Measurements from ENCODE around the gene TDRD9.
"Not testable (repeated sequence)": the region's sequence is repeated elsewhere in the genome, so short reads cannot be mapped to it uniquely, and the experiment has no call there.

The TDRD9 gene, protein sequence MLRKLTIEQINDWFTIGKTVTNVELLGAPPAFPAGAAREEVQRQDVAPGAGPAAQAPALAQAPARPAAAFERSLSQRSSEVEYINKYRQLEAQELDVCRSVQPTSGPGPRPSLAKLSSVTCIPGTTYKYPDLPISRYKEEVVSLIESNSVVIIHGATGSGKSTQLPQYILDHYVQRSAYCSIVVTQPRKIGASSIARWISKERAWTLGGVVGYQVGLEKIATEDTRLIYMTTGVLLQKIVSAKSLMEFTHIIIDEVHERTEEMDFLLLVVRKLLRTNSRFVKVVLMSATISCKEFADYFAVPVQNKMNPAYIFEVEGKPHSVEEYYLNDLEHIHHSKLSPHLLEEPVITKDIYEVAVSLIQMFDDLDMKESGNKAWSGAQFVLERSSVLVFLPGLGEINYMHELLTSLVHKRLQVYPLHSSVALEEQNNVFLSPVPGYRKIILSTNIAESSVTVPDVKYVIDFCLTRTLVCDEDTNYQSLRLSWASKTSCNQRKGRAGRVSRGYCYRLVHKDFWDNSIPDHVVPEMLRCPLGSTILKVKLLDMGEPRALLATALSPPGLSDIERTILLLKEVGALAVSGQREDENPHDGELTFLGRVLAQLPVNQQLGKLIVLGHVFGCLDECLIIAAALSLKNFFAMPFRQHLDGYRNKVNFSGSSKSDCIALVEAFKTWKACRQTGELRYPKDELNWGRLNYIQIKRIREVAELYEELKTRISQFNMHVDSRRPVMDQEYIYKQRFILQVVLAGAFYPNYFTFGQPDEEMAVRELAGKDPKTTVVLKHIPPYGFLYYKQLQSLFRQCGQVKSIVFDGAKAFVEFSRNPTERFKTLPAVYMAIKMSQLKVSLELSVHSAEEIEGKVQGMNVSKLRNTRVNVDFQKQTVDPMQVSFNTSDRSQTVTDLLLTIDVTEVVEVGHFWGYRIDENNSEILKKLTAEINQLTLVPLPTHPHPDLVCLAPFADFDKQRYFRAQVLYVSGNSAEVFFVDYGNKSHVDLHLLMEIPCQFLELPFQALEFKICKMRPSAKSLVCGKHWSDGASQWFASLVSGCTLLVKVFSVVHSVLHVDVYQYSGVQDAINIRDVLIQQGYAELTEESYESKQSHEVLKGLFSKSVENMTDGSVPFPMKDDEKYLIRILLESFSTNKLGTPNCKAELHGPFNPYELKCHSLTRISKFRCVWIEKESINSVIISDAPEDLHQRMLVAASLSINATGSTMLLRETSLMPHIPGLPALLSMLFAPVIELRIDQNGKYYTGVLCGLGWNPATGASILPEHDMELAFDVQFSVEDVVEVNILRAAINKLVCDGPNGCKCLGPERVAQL (N-terminal part only)

DNA sequence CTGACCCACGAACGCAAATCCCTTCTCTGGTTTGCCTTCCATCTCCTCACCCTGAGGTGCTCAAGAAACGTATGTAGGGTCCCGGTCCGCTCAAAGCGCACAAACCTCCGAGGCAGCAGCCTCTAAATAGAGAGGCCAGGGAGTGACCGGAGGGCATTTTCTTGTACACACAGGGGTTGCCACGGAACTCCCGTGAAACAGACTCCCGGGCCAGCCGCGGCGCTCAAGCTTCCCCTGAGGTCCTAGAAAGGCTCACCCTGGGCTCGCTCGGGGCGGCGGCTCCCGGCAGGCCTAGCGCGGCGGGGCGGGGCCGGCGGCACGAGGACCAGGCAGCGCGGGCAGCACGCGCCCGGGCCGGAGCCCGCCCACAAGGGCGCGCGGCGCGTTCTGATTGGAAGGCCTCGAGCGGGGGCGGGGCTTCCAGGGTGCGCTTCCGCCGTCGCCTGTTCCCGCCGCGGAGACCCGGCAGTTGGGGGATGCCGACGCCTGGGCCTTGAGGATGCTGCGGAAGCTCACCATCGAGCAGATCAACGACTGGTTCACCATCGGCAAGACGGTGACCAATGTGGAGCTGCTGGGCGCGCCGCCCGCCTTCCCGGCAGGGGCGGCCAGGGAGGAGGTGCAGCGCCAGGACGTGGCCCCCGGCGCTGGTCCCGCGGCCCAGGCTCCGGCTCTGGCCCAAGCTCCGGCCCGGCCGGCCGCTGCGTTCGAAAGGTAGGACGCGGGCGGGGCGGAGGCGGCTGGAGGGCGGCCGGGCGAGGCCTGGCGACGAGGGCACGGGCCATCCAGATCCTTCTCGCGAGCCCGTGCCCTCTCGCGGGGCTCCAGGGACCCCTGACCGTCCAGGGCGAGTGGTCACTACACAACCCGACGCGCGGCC lies at the start of gene TDRD9:
TDRD9 (plus strand) TSS at position 446 of the 880 bp plus-strand sequence; CDS start at position 500, 54 bp downstream.
- DNase-seq: no peak

DNA sequence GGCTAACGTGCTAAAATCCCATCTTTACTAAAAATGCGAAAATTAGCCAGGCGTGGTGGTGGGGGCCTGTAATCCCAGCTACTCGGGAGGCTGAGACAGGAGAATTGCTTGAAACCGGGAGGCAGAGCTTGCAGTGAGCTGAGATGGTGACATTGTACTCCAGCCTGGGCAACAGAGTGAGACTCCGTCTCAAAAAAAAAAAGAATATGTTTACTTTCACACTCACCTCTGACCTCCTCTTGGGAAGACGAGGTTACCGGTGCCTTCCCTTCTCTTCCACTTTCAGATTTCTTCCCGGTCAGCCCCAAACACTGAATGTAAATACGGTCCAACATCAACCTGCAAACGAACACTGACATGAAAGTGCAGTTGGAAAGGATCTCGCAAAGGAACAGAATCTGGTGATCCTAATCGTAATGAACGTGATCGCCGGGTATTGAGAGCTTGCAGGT lies 49.1 kb upstream of the TDRD9 start:
- DNase-seq: no peak

DNA sequence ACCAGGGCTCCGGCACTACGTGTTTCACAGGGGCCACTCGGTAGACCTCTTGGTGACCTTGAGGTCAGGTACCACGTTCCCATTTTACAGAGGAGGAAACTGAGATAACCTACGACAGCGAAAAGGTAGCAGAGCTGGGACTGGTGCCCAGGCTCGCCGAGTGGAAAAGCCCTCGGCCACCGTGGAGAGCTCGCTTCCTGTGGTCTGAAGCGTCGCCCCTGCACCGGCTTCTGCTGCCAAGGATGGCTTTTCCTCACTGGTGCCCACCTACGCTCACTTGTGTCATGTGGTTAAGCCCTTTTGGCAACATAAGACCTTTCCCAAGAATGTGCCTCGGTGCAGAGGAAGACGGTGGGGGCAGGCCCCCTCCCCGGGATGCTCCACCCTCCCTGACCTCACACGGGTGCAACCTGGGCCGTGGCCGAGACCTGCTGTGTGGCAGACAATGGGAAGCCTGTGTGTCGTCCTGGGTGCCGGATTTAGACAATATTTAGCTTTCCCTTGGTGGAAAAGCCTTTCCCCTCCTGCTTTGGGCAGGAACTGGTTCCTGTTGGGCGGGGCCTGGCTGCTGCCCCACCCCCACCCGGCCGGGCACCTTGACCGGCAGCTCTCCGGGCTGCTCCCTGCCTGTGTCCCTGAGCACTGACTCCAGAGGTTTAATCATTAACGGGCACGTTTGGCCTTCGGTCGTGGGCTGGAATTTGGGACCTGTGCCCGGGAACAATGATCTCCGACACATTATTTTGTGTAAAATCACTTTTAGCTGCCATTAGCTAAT lies 48.5 kb upstream of the TDRD9 start:
- no peak for DNase-seq

DNA sequence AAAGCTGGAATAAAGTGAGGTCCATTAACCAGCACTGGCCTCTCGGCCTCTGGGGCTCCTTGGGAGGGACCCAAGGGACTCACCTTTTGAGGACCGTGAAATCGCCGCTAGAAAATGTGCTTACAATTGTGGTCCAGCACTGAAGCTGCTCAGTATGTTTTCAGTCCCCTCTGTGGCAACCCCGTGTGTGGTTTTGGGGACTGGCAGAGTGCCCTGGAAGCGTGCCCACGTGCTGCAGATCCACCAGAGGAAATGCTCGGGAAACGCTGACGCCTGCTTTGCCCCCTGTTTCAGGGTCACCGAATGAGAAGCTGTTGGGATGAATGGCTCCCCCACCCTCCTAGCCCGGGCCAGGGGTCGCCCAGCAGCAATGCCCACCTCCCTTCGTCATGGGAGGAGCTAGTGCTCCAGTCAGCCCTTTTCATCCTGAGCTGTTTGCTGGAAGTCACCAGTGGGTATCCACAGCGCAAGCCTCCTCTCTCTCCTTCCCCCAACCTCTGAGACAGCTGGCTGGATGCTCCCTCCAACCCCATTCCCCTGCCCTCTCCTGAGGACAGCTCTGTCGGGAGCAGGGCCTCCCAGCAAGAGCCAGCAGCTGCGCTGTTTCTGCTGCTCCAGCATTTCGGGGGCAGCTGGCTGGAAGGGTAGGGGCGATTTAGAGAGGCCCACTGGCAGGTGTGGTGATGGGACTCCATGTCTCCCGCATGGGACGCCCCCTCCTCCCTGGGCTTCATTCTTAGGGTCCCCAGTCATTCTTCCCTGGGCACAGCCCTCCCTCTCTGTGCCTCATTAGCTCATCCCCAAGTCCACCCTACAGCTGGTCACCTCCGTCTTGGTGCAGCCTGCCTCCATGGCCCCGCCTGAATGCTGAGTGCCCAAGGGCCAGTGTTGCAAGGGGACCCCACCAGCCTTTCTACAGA lies 47.6 kb upstream of the TDRD9 start:
- DNase-seq: no peak

DNA sequence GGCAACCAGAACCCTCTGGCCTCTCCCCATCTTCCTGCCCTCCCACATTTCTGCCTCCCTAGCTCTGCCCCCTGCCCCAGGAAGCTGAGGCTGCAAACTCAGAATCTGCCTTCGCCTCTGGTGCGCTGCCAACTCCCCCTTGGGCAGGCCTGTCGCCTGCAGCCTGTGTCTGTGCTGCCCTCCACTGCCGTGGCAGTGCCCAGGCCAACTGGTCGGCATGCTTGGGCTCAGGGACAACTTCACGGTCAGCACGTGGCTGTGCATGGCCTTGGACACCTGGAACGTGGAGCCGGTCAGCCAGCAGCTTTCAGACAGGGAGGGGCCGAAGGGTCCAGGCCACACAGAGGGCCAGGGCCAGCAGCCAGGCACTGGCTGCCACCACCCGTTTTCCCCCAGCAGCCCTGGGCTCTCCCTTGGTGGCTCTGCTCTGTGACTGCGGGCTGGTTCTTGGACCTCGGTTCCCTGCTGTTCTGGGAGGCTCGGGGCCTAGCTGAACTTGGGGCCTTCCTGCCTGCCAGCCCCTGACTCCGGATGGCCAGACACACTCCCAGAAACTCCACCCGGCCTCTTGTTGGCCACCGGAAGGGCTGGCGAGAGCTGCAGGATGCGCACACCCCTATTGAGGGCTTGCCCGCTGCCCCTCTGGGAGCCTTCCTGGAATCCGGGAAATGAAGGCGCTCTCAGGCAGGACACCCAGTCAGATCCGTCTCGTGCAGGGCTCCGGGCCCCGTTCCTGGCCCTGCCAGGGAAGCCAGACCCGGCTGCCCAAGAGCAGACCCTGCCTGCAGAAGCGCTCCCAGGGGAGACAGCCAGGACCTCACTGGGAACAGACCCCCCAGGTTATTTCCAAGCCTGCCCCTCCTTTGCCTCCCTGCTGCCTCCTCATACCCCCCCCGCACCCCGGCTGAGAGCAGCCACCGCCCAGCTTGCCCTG lies 46.7 kb upstream of the TDRD9 start:
- no peak for DNase-seq

DNA sequence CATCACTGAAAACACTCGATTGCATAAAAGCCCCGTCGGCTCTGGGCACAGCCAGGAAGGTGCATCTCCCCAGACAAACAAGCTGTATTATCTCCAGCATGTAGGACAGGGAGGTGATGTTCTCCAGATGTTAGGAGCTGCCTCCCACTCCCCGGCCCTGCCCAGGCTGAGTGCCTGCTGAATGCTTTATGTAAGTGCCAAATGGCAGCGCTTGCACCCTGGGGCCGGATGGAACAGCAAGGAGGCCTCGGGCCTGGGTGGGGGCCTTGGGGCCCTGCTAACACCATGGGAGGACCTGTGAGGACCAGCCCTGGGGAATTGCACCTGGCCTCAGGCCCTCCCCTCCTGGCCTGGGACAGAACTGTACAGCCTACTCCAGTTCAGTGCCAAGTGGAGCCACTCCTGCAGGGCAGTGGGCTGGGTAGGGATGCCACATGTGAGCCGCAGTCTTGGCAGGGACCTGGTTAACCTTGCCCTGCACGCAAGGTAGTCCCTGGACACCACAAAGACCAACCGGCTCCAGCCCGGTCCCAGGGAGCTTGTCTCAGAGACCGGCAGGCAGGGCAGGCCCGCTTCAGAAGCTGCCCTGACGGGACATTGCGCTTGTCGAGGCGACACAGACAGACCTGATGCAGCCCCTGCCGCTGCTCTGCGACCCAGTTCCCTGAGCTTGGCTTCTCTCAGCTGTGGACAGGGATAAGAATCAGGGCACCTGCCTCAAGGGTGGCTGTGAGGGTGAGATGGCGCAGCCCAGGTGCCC lies 45.6 kb upstream of the TDRD9 start:
- no peak for DNase-seq

DNA sequence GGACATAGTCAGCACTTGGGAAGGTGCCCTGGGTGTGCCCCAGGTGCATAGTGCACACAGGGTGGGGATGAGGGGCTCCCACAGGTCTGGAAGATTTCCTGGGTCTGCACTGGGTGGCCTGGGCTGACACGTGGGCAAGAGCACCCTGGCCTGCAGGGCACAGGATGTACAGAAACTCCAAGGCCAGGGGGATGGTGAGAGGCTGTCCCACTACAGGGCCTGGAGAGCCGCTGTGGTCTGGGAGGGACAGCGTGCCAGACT lies 45.1 kb upstream of the TDRD9 start:
- no peak for DNase-seq

DNA sequence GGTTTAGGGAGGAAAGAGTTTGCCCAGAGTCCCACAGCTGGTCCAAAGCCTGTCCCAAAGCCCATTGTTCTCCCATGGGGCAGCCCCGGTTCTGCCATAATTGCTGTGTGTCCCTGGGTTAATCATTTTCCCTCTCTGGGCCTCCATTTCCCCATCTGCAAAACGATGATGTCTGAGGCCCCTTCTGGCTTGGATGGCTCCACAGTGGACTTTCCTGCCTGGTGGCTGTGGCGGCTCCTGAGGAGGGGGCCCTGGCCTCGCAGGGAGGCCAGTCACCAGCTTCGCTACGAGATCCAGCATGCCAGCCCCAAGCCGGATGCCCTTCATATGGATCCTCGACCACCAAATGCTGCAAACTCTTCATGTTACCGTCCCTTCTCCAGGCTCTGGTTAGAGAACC lies 43.4 kb upstream of the TDRD9 start:
- DNase-seq: no peak

DNA sequence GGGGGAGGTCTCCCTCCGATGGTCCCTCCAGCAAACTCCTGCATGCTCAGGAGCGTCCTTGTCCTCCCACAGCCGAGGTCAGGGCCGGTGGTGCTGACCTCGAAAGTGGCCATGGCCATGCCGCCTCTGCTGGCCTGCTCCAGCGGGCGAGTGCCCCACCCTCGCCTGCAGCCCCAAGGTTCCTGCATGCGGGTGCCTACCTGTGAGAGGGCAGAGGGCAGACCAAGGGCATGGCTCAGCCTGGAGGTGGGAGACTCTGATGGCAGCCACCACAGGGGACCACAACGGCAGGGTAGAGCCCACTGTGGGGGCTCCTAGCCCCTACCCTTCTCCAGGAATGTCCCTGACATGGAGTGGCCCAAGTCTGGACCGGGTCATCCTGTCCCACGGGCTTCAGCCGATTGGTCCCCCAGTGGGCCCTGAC lies 42.7 kb upstream of the TDRD9 start:
- no peak for DNase-seq

DNA sequence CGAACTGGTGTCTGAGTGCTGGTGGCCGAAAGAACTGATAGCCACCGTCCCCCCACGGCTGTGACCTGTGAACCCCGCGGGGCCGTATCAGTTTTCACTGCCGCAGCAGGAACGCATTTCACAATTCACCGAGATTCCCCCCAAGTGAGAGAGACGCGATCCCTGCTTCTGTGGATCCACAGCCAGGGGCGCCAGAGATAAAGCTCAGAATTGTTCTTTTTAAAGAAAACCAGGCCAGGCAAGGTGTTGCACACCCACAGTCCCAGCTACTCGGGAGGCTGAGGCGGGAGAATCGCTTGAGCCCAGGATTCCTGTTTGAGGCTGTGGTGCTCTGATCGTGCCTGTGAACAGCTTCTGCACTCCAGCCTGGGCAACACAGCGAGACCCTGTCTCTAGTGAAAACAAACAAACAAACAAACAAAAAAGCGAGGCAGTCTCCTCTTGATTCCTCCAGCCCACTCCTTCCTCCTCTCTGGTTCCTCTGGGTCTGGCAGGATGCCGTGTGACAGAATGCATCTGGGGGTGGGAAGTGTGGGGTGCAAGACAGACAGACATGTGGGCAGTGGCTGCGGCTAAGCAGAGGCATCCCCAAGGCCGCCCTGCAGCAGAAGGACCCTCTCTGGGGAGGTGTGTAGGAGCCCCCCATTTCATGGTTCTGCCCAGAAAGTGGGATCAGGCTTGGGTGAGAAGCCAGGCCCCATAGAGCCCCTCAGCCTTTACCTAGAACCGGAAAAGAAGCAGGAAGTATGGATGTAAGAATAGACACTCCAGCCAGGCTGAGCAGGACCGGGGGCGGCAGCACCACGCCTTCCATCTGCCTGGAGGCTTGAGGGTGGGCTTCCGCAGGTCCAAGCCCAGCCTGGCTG lies 41.7 kb upstream of the TDRD9 start:
- DNase-seq: no peak

DNA sequence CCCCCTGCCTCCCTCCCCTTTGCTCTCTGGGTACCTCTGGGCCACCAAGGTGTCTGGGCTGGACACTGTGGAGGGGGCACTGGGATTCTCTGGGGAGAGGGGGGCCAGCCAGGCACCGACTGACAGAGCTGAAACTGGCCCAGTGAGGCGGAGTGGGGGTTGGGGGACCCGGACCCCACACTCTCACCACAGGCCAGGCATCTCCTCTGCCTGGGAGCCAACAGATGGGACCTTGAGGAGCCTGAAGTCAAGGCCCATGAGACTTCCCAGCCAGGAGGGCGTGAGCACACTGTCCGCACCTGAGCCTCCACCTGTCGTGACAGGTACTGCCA lies 41.1 kb upstream of the TDRD9 start:
- no peak for DNase-seq

DNA sequence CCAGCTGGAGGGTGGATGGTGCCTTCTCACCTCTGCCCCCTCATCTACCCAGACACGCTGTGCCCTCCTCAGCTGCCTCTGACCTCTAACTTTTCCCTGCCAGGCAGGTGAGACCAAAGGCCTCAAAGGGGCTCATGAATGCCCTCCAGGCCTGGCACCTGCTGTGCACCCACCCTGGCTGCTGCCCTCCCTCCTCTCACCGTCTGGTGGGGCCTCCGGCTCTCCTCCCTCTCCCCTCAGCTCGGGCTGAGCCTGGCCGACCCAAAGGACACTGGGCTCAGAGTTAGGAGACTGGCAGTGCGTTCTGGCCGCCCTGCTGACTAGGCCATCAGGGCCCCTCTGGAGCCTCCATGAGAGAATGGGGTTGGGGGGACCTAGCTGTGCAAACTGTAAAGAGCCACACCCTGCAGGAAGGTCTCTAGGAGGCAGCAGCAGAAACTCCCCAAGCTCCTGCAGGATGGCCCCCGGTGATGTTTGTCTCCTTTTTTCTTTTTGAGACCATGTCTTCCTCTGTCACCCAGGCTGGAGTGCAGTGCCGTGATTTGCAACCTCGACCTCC lies 40.6 kb upstream of the TDRD9 start:
- DNase-seq: no peak

DNA sequence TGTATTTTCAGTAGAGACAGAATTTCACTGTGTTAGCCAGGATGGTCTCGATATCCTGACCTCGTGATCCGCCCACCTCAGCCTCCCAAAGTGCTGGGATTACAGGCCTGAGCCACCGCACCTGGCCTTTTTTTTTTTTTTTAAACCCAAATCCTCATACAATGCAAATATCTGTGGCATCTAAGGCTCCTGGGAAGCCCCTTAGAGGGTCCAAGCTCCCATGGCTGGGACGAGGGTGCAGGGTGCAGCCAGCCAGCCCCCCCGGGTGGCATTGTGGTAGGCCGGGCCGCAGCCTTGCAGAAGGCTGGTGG lies 39.3 kb upstream of the TDRD9 start:
- not testable (repeated sequence) for DNase-seq

DNA sequence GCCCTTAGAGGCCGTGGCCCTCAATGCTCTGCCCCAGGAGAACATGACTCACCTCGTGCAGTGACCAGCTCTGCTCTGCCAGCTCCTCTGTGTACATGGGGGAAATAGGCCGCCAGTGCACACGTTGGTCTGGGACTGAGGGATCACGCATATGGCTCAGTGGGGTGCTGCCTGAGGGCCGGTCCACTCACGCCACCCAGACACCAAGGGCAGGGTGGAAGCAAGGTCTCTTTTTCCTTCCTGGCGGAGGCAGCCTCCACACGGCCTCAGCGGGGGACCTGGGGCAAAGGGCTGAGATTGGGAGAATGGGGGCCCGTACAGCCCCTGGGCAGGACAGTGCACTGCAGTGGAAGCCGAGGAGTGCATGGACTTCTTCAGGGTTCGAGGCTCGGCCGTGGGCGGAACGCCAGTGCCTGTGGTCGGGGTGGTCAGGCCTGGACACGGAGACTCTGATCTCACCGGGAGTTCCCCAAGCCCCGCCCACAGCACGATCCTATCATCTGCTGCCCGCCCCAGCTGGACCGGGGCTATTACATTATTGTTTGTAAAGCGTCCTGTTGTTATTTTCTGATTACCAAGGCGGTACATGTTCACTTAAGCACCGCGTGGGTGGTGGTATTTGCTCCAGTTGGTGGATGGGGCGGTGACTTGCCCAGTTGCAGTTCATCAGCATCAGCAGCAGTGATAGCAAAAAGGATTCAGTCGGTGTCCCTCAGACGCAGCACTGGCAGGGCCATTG lies 38.8 kb upstream of the TDRD9 start:
- DNase-seq: no peak

DNA sequence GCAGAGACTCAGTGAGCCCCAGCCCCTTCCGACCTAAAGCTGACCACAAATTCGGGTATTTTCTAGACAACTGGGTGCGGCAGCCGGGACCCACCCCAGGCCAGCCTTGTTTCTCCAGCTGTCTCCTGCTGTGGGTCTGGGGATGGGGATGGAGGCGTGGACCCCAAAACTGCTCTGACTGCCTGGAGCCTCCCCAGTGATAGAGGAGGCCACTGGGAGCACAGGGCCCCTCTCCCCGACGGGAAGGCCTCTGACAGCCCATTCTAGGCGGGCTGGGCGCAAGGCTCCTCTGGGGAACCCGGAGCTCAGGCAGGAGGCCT lies 38.2 kb upstream of the TDRD9 start:
- no peak for DNase-seq

DNA sequence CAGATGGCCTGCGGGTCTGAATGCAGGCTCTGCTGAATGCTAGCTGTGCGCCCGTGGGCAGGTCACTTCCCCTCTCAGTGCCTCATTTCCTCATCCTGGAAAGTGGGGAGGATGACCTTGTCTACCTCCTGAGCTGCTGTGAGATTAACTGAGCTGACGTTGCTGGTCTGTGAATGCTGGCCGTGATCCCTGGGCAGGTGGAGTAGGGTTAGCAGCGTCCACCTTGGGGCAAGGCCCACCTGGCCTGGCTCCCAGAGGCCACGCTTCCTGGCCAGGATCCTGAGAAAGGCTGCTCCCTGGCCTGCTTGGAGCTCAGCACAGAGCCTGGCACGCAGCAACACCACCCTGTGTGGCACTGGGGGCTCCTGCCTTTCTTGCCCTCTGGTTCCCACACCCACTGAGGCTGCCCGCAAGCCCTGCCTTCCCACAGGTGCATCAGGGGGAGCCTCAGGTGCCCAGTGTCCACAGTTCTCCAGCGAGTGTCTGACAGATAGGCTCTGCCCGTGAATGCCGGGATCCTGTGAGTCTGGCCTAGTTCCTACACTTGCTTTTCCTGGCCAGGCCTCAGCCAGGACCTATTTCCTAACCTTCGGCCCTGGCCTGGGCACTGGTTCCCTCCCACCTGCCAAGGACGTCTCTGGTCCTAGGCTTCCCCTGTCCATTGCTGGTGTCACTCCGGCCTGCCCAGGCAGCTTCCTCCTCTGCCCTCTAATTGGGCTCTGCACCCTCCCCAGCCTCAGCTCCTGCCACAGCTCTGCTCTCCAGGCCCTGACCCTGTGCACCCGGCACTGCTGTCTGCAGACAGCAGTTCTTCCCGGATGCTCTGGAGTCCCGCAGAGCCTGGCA lies 37.2 kb upstream of the TDRD9 start:
- no peak for DNase-seq

All from 8988T (cell line).